ENCODE measurements around the gene SLC17A7. TPM values are rescaled to one million over a fixed set of nuclear protein-coding genes. Genes with fewer than 3 reads are reported as not detected.

SLC17A7 gene
- total and polyA plus RNA-seq, 2 donors (not counting 3 experiments of a cell fraction or from before 2014, with no cell fraction given), result 0.07 to 0.13 TPM

DNA sequence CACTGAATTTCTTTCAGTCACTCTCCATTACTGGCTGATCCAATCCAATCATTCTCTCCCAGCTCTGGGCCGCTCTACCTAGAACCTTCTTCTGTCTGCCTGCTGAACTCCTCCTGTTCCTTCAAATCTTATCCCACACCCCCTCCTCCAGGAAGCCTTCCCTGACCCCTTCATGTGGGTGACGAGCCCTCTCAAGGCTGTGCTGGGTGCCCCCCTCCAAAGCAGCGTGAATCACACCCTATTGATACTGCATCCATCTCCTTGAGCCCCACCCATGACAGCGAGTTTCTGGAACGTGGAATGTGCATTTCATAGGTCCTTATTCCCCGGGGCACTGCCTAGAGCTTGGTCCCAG lies 7.1 kb upstream of the SLC17A7 start:
- no peaks in the 10 kb centered on the region for H3K9me1 ChIP-seq (replicated peaks; ENCODE audit: control insufficient read depth, extremely low read depth, insufficient read depth, low read length)
- intact Hi-C loops (cut with micrococcal nuclease), result no loop called here
- H3K4me1 ChIP-seq (ENCODE audit: control insufficient read depth, extremely low read depth, insufficient read depth, low read length), result peaks cover 5% of the 10 kb centered on the region
- DNase-seq (ENCODE audit: low read depth, low spot score) (no peak), FAIRE-seq (no peak)
- peaks cover 0 to 4% of the 10 kb centered on the region in 2 experiments for H3K36me3 ChIP-seq (ENCODE audit: control insufficient read depth in 2 of 2, extremely low read depth in 1 of 2, insufficient read depth in 2 of 2, low read length in 2 of 2)
- no peak overlapping the region for H3K4me3 ChIP-seq (replicated peaks in 1 of 3; ENCODE audit: insufficient read depth in 1 of 3, low read depth in 1 of 3, low read length in 3 of 3)
- H2AFZ ChIP-seq (ENCODE audit: low read depth, low read length), result no peak overlapping the region
- dilution Hi-C loops (cut with MboI; ENCODE audit: extremely low pct_ligation_motif_present, low sequenced_read_pairs), result no loop called here
- H3K27me3 ChIP-seq (ENCODE audit: control insufficient read depth in 2 of 2, insufficient read depth in 2 of 2, low read length in 2 of 2), result no peaks in the 10 kb centered on the region
- no peak overlapping the region for H3K9ac ChIP-seq (replicated peaks; ENCODE audit: extremely low read depth, insufficient read depth, low read length)
- no peak overlapping the region for H3K27ac ChIP-seq (ENCODE audit: insufficient read depth, low read depth, low read length)
- ChIA-PET POLR2A (no interaction called here), CTCF (no interaction called here)
- H3K79me2 ChIP-seq (ENCODE audit: control insufficient read depth, insufficient read depth, low read length), result peaks cover 10% of the 10 kb centered on the region
- no peak overlapping the region for H3K4me2 ChIP-seq (ENCODE audit: insufficient read depth, low read length)
- H4K20me1 ChIP-seq (replicated peaks; ENCODE audit: control insufficient read depth, extremely low read depth, insufficient read depth, low read length), result no peaks in the 10 kb centered on the region
- BruUV-seq (replicated peaks), result no TSS peak
- TF ChIP-seq POLR2A (IDR thresholded peaks at IDR 0.05; ENCODE audit: low read depth, low read length) (no peak), JUN (IDR thresholded peaks at IDR 0.05; ENCODE audit: borderline replicate concordance, insufficient read depth, insufficient read length, low read depth) (no peak), EZH2 (IDR thresholded peaks at IDR 0.05; ENCODE audit: borderline replicate concordance, low read depth, low read length, severe bottlenecking) (no peak), POLR2AphosphoS5 (IDR thresholded peaks at IDR 0.05; ENCODE audit: insufficient read depth, low read depth, low read length) (no peak), MYC (IDR thresholded peaks at IDR 0.05; ENCODE audit: low read depth, low read length) (no peak), GATA2 (IDR thresholded peaks at IDR 0.05; ENCODE audit: insufficient read depth, insufficient read length, low read depth, low read length) (no peak), FOS (IDR thresholded peaks at IDR 0.05; ENCODE audit: borderline replicate concordance, insufficient read depth, low read length) (no peak)
- TF ChIP-seq, protein P1, sequence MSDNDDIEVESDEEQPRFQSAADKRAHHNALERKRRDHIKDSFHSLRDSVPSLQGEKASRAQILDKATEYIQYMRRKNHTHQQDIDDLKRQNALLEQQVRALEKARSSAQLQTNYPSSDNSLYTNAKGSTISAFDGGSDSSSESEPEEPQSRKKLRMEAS (IDR thresholded peaks at IDR 0.05; ENCODE audit: insufficient read depth, insufficient read length), result no peak
- TF ChIP-seq, protein P2, sequence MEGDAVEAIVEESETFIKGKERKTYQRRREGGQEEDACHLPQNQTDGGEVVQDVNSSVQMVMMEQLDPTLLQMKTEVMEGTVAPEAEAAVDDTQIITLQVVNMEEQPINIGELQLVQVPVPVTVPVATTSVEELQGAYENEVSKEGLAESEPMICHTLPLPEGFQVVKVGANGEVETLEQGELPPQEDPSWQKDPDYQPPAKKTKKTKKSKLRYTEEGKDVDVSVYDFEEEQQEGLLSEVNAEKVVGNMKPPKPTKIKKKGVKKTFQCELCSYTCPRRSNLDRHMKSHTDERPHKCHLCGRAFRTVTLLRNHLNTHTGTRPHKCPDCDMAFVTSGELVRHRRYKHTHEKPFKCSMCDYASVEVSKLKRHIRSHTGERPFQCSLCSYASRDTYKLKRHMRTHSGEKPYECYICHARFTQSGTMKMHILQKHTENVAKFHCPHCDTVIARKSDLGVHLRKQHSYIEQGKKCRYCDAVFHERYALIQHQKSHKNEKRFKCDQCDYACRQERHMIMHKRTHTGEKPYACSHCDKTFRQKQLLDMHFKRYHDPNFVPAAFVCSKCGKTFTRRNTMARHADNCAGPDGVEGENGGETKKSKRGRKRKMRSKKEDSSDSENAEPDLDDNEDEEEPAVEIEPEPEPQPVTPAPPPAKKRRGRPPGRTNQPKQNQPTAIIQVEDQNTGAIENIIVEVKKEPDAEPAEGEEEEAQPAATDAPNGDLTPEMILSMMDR (IDR thresholded peaks at IDR 0.05; ENCODE audit: extremely low read depth in 1 of 2, insufficient read depth in 1 of 2, low read depth in 1 of 2, low read length in 2 of 2), result no peak
- no peaks in the 10 kb centered on the region for H3K9me3 ChIP-seq (replicated peaks; ENCODE audit: control insufficient read depth, insufficient read depth, low read length)
